ENCODE data around the gene RSL1D1. TPM values are rescaled to one million over a fixed set of nuclear protein-coding genes. Genes with fewer than 3 reads are reported as not detected.
A peak's percentile ranks its signal among the peaks of the same experiment; 100 is the strongest.

The RSL1D1 gene
- total and polyA plus RNA-seq, 2 donors (not counting 1 experiment from before 2014, with no cell fraction given) = 40.5 to 158 TPM

DNA sequence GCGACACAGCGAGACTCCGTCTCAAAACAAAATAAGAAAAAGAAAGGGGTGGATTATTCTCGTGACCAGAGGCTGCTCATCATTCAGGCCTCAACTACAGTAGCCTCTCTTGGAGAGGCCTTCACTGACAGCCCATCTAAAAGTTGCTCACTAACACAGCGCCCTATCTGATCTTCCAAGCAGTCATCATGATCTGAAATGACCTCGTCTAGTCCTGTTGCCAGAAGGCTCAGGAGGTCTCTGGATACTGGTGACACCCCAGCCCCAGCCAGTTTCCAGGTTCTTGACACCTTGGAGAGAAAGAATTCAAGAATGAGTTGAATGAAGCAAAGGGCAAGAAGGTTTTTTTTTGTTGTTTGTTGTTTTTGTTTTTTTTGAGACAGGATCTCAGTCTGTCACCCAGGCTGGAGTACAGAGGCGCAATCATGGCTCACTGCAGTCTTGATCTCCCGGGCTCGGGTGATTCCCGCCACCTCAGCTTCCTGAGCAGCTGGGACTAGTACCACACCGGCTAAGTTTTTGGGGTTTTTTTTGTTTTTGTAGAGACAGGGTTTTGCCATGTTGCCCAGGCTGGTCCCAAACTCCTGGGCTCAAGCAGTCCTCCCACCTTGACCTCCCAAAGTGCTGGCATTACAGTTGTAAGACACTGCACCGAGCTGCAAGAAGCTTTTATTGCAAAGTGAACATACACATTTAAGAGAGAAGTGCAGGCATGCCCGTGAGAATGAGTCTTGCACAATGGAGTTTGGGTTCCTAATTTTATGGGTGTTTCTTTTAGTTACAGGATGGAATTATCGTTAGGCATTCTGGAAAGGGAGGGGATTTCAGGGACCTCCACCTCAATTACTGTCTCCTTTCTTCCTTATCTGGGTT is 51.6 kb downstream of the RSL1D1 start:
- Histone ChIP-seq H3K4me1 (ENCODE audit: control insufficient read depth, extremely low read depth, insufficient read depth, low read length) (peaks cover 6% of the 10 kb centered on the region), H3K36me3 (ENCODE audit: control insufficient read depth, insufficient read depth, low read length) (no peaks in the 10 kb centered on the region), H3K27me3 (ENCODE audit: control insufficient read depth, insufficient read depth, low read length) (no peaks in the 10 kb centered on the region), H3K9me3 (ENCODE audit: control insufficient read depth, insufficient read depth, low read depth, low read length) (no peaks in the 10 kb centered on the region), H3K4me2 (ENCODE audit: extremely low read depth, insufficient read depth, low read length) (peak overlapping the region; percentile 18), H3K79me2 (ENCODE audit: control insufficient read depth, insufficient read depth, low read length) (peaks cover 37% of the 10 kb centered on the region), H3K9ac (ENCODE audit: insufficient read depth, low read length) (no peak overlapping the region), H2AFZ (ENCODE audit: low read length) (no peak overlapping the region), H3K27ac (ENCODE audit: insufficient read depth, low read length) (no peak overlapping the region), H3K4me3 (replicated peaks in 1 of 4; ENCODE audit: control extremely low read depth in 1 of 4, insufficient read depth in 1 of 4, low read depth in 3 of 4, low read length in 4 of 4) (no peak overlapping the region), H4K20me1 (ENCODE audit: control insufficient read depth, extremely low read depth, insufficient read depth, low read length) (no peaks in the 10 kb centered on the region)
- TF ChIP-seq EZH2 (IDR thresholded peaks at IDR 0.05; ENCODE audit: low read length, missing control alignments) (no peak), CTCF (conservative IDR thresholded peaks at IDR 0.05 in 1 of 2, IDR thresholded peaks at IDR 0.05 in 1 of 2; ENCODE audit: low read depth in 1 of 2, low read length in 2 of 2) (no peak)
- no peak for DNase-seq (ENCODE audit: low read depth in 2 of 2)

- Histone ChIP-seq H3K9ac (ENCODE audit: insufficient read depth, low read length) (no peak overlapping the region), H2AFZ (ENCODE audit: low read length) (no peak overlapping the region), H3K27me3 (ENCODE audit: control insufficient read depth, insufficient read depth, low read length) (no peaks in the 10 kb centered on the region), H3K4me2 (ENCODE audit: extremely low read depth, insufficient read depth, low read length) (peak overlapping the region; percentile 99), H3K36me3 (ENCODE audit: control insufficient read depth, insufficient read depth, low read length) (no peaks in the 10 kb centered on the region), H3K4me3 (replicated peaks in 1 of 4; ENCODE audit: control extremely low read depth in 1 of 4, insufficient read depth in 1 of 4, low read depth in 3 of 4, low read length in 4 of 4) (peak overlapping the region in 1 of 4 experiments; percentile 77), H3K4me1 (ENCODE audit: control insufficient read depth, extremely low read depth, insufficient read depth, low read length) (peaks cover 6% of the 10 kb centered on the region), H3K79me2 (ENCODE audit: control insufficient read depth, insufficient read depth, low read length) (peaks cover 44% of the 10 kb centered on the region), H4K20me1 (ENCODE audit: control insufficient read depth, extremely low read depth, insufficient read depth, low read length) (no peaks in the 10 kb centered on the region), H3K9me3 (ENCODE audit: control insufficient read depth, insufficient read depth, low read depth, low read length) (no peaks in the 10 kb centered on the region), H3K27ac (ENCODE audit: insufficient read depth, low read length) (peak overlapping the region; percentile 97)
- TF ChIP-seq EZH2 (IDR thresholded peaks at IDR 0.05; ENCODE audit: low read length, missing control alignments) = no peak
- no peak for TF ChIP-seq CTCF (conservative IDR thresholded peaks at IDR 0.05 in 1 of 2, IDR thresholded peaks at IDR 0.05 in 1 of 2; ENCODE audit: low read depth in 1 of 2, low read length in 2 of 2)
- no peak for DNase-seq (ENCODE audit: low read depth in 2 of 2)
Observed at GRCh38 chr16:11799017-11799381, 52.3 kb downstream of the RSL1D1 start.

DNA sequence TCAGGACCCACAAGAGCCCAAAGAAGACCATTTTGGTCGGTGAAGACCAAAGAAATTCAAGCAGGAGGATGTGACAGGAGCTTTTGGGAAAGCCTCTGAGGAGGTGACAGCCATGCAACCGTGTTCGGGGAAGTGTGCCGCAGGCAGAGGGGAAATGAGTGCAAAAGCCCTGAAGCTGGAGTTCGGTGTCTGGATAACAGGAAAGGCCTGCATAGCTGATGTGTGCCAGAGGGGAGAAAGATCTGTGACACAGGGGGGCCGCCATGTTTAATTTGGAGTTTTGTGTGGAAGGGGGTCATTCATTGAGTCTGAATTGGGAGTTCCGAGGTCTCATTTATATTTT is 53.4 kb downstream of the RSL1D1 start:
- Histone ChIP-seq H2AFZ (ENCODE audit: low read length) (peak overlapping the region; percentile 26), H3K27me3 (ENCODE audit: control insufficient read depth, insufficient read depth, low read length) (no peaks in the 10 kb centered on the region), H3K79me2 (ENCODE audit: control insufficient read depth, insufficient read depth, low read length) (peaks cover 55% of the 10 kb centered on the region), H3K9me3 (ENCODE audit: control insufficient read depth, insufficient read depth, low read depth, low read length) (no peaks in the 10 kb centered on the region), H3K9ac (ENCODE audit: insufficient read depth, low read length) (peak overlapping the region; percentile 87), H3K4me1 (ENCODE audit: control insufficient read depth, extremely low read depth, insufficient read depth, low read length) (peaks cover 6% of the 10 kb centered on the region), H3K27ac (ENCODE audit: insufficient read depth, low read length) (peak overlapping the region; percentile 97), H3K4me3 (replicated peaks in 1 of 4; ENCODE audit: control extremely low read depth in 1 of 4, insufficient read depth in 1 of 4, low read depth in 3 of 4, low read length in 4 of 4) (peak overlapping the region; percentile 67 to 80 (median 78)), H4K20me1 (ENCODE audit: control insufficient read depth, extremely low read depth, insufficient read depth, low read length) (no peaks in the 10 kb centered on the region), H3K4me2 (ENCODE audit: extremely low read depth, insufficient read depth, low read length) (peak overlapping the region; percentile 99), H3K36me3 (ENCODE audit: control insufficient read depth, insufficient read depth, low read length) (no peaks in the 10 kb centered on the region)
- TF ChIP-seq CTCF (conservative IDR thresholded peaks at IDR 0.05 in 1 of 2, IDR thresholded peaks at IDR 0.05 in 1 of 2; ENCODE audit: low read depth in 1 of 2, low read length in 2 of 2) (no peak), EZH2 (IDR thresholded peaks at IDR 0.05; ENCODE audit: low read length, missing control alignments) (no peak)
- DNase-seq (ENCODE audit: low read depth in 2 of 2) = no peak
